NCI-H1694 (cell line): Measurements from ENCODE around the gene DOK7.
"Not testable (repeated sequence)": the region's sequence is repeated elsewhere in the genome, so short reads cannot be mapped to it uniquely, and the experiment has no call there.

Experiments
- DNase-seq: peaks from one replicate; lab custom pipeline; 2025; lab: John Stamatoyannopoulos, UW

The DOK7 gene

GRCh38 chr4:3543415-3543814 lies 80.3 kb downstream of the DOK7 start:
- DNase-seq = not testable (repeated sequence)
